Measurements from ENCODE around the gene RXFP3. TPM values are rescaled to one million over a fixed set of nuclear protein-coding genes. Genes with fewer than 3 reads are reported as not detected.
"Not testable (repeated sequence)": the region's sequence is repeated elsewhere in the genome, so short reads cannot be mapped to it uniquely, and the experiment has no call there.

The RXFP3 gene
- total RNA-seq, 1 experiment from 2014 or later: not detected

DNA sequence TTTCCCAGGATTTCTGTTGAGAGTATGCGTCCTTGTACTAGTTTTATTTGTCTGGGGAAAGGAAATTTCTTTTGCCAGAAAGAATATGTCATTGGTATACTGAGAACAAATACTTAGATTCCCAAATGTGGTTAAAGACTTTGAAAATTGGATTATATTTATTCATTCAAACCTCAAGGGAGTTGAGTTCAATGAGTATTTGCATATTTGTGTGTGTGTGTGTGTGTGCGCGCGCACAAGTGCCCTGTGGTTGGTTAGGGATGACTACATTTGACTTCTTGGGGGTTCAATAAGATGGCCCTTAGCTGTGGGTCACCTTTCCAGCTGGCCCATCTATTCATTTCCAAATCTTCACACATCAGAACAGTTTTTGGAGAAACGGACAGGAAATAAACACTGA, 4.9 kb downstream of the RXFP3 start:
- no peak for DNase-seq
- peaks cover 15% of the 10 kb centered on the region for H3K27me3 ChIP-seq (ENCODE audit: control insufficient read depth, insufficient read depth, low read length)

DNA sequence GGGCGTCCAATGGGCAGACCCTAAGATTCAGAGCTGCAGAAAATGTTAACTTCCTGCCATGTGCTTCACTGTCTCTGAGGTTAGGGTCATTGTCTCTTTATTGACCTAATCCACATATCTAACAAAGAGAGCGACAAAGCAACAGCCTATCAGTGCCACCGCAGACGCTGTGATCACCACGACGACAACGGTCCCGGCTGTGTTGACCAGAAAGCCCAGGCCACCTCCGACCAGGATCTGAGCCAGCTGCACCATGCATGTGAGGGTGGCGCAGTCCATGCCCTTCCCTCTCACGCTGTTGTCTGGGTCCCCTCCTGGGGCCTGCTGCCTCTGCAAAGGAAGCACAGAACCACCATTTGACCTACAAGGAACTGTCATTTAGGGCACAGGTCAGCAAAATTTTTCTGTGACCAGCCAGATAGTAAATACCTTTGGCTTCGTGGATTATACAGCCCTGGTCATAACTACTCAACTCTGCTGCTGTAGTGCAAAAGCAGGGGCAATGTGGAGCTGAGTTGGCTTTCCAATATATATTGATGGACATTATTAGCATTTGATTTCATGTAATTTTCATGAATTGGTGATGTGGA, 8.5 kb downstream of the RXFP3 start:
- H3K36me3 ChIP-seq (replicated peaks; ENCODE audit: control insufficient read depth, insufficient read depth, low read length): no peaks in the 10 kb centered on the region
- H3K27me3 ChIP-seq (ENCODE audit: control insufficient read depth, insufficient read depth, low read length): no peaks in the 10 kb centered on the region
- DNase-seq: no peak
- H3K4me3 ChIP-seq (ENCODE audit: insufficient read depth, low read depth, low read length): no peak overlapping the region

More for the DNA sequence above, 4.9 kb downstream of the RXFP3 start:
- Histone ChIP-seq H3K36me3 (replicated peaks; ENCODE audit: control insufficient read depth, insufficient read depth, low read length) (no peaks in the 10 kb centered on the region), H3K4me3 (ENCODE audit: insufficient read depth, low read depth, low read length) (no peak overlapping the region)

DNA sequence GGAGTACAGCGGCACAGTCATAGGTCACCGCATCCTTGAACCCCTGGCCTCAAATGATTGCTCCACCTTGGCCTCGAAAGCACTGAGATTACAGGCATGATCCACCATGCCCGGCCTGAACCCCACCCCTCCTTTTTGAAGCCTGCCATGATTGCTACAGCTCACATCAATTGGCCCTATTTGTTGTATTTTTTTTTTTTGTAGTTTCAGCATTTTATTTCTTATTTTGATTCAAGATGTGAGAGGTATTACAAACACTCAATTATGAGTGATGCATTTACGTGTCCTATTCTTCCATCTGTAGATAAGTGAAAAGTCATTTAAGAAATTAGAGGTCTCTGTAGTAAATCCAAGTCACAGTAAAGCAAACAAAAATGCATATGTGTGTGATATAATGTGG, 16.0 kb downstream of the RXFP3 start:
- not testable (repeated sequence) for H3K4me3 ChIP-seq (ENCODE audit: insufficient read depth, low read depth, low read length); DNase-seq; H3K36me3 ChIP-seq (replicated peaks; ENCODE audit: control insufficient read depth, insufficient read depth, low read length); H3K27me3 ChIP-seq (ENCODE audit: control insufficient read depth, insufficient read depth, low read length)

DNA sequence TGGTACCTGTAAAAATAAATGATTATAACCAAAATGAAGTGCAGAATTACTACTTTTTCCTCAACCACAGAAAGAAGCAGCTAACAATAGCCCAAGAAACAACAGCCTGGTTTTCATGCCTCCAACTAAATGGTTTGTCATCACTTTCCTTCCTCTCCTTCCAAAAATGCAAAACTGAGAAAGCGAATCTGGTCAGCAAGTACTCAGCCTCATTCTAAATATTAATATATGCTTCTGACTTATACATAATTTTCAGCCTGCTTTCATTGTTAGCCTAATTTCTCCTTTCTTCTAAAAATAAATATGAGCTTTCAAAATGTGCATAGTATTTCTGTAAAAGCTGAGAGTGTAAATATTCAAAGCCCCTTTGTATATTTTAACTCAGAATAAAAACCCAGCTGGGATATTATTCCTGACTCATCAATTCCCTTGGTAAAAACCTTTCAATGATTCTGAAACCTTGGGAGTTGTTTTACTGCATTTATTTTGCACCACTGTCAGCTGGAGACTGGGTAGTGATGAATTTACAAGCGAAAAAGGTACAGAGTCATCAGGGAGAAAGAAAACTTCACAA, 21.5 kb downstream of the RXFP3 start:
- Histone ChIP-seq H3K4me3 (ENCODE audit: insufficient read depth, low read depth, low read length) (no peak overlapping the region), H3K27me3 (ENCODE audit: control insufficient read depth, insufficient read depth, low read length) (no peaks in the 10 kb centered on the region), H3K36me3 (replicated peaks; ENCODE audit: control insufficient read depth, insufficient read depth, low read length) (no peaks in the 10 kb centered on the region)
- DNase-seq: no peak

DNA sequence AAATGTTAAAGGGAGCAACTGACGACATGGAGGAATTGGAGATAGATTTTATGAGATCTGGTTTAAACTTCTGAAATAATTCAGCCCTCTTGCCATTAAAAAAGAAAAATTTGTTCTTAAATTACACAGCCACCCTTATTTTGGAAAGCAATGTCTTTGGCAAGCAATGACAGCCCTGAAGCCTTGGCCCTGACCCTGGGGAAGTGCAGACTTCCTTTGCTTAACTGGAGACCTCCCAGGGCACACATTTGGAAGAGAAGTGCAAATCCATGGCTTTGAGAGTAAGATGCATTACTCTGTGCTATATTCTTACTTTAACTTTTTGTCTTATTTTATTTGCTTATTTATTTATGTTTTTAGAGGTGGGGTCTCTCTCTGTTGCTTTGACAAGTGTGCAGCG, 22.0 kb downstream of the RXFP3 start:
- DNase-seq: no peak
- Histone ChIP-seq H3K4me3 (ENCODE audit: insufficient read depth, low read depth, low read length) (no peak overlapping the region), H3K36me3 (replicated peaks; ENCODE audit: control insufficient read depth, insufficient read depth, low read length) (no peaks in the 10 kb centered on the region), H3K27me3 (ENCODE audit: control insufficient read depth, insufficient read depth, low read length) (no peaks in the 10 kb centered on the region)

DNA sequence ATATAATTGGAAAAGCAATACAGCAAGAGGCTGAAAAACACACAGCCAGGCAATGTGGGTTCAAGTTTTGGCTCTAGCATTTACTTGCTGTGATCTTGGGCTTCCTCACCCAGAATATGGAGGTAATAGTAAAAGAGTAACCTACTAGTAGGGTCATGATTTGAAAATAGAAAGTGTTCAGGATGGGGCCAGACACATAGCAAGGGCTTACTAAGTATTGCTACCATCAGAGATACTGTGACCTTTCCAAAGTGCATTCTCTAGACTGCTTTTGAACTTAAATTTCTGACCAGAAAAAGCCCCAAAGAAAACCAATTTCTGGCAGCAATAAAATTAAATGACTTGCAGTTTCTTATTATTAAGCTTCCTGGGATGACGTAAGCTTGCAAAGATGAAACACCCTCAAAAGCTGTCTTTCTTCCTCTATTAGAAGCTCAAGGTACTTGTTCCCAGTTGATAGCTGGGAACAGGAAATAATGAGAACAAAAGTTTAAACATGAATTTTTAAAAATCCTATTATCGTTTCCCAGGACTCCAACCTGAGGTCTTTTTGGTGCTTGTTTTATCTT, 28.0 kb downstream of the RXFP3 start:
- Histone ChIP-seq H3K4me3 (ENCODE audit: insufficient read depth, low read depth, low read length) (no peak overlapping the region), H3K36me3 (replicated peaks; ENCODE audit: control insufficient read depth, insufficient read depth, low read length) (no peaks in the 10 kb centered on the region), H3K27me3 (ENCODE audit: control insufficient read depth, insufficient read depth, low read length) (no peaks in the 10 kb centered on the region)
- no peak for DNase-seq

DNA sequence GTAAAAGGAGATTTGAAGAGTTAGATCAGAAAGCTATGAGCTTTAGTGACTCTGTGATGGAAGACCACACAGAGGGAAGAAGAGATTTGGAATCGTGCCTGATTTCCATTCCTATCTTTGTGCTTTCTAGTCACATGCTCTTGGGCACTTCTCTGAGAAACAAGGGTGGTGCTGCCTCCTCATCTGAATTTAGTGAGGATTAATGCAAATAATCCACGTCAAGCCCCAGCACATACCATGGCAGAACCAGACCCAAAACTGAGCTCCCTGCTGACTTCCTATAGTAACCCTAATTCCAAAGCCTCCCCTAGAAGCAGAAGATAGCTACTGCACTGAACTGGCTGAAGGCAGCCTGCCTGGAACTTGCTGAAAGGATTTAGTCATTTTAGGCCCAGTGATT, 30.6 kb downstream of the RXFP3 start:
- Histone ChIP-seq H3K27me3 (ENCODE audit: control insufficient read depth, insufficient read depth, low read length) (no peaks in the 10 kb centered on the region), H3K36me3 (replicated peaks; ENCODE audit: control insufficient read depth, insufficient read depth, low read length) (no peaks in the 10 kb centered on the region), H3K4me3 (ENCODE audit: insufficient read depth, low read depth, low read length) (no peak overlapping the region)
- no peak for DNase-seq

DNA sequence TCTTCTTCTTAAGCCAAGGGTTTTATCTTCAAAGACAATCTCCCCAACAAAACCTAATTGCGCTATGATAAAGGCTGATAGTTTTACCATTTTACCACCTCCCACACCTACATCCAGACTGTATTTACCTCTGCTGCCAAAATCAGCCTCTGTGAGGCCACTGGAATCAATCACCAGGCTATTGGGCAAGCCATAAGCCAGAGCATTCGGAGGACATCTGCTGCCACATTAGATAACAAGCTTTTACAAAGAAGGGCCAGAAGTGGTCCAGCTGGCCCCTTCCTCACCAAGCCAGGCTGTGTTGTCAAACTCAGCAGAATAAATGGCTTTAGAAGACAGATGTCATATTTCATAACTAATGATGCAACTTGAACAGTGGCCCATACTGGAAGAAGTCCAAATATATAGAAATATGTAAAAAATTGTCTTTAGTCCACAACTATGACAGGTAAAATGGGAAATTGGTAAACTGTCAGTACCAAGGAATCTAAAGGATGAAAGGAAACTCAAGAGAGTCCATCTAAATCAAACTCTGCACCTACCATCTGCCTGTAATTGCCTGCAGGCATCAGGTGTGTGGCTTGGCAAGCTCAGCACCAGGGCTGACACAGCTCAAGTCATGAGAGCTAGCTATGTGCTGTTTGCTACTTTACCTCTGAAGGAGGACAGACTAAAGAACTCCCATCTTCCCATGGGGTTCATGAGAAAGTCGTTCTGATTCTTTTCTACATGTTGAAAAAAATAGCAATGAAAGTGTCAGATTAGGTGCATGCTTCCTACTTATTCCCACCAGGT, 32.2 kb downstream of the RXFP3 start:
- no peak for DNase-seq
- Histone ChIP-seq H3K4me3 (ENCODE audit: insufficient read depth, low read depth, low read length) (no peak overlapping the region), H3K36me3 (replicated peaks; ENCODE audit: control insufficient read depth, insufficient read depth, low read length) (no peaks in the 10 kb centered on the region), H3K27me3 (ENCODE audit: control insufficient read depth, insufficient read depth, low read length) (no peaks in the 10 kb centered on the region)

DNA sequence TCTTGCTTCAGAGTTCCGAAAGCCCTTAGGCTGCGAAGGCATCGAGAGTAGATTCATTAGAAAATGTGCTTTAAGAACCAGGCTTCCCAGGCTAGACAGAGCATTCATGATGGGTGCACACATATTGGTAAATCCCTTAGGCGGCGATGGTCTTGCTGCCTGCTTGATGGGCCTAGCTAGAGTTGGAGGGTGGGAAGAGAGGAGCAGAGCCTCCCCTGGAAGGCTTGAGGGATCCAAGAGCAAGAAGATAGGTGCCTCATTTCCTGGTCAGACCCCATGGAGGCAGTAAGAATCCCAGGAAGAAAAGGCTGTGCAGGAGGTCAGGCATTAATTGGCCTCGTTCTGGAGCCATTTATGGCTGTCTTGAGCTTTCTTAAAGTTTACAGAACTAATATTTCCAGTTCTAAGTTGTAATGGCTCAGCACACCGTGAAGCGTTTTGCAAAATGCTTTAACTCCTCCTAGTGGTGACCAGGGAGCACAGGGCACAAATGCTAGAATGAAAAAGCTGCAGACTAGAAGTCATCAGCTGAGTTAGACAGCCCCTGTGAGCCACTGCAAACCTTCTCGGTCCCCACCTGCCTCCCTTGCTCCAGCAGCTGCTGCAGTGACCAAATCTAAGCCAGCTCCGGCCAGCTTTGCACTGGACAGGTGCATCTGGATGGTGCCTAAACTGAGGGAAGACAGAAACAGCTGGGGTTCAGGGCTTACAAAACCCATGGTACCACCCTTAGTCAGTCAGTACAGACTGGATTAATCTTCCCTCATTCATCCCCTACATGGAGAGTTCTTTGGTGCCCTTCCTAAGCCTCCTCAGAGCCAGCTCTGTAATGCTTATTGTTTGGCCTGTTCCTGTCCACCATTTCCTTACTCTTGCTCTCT, 33.6 kb downstream of the RXFP3 start:
- Histone ChIP-seq H3K36me3 (replicated peaks; ENCODE audit: control insufficient read depth, insufficient read depth, low read length) (no peaks in the 10 kb centered on the region), H3K4me3 (ENCODE audit: insufficient read depth, low read depth, low read length) (no peak overlapping the region), H3K27me3 (ENCODE audit: control insufficient read depth, insufficient read depth, low read length) (no peaks in the 10 kb centered on the region)
- peak; percentile 66 for DNase-seq

DNA sequence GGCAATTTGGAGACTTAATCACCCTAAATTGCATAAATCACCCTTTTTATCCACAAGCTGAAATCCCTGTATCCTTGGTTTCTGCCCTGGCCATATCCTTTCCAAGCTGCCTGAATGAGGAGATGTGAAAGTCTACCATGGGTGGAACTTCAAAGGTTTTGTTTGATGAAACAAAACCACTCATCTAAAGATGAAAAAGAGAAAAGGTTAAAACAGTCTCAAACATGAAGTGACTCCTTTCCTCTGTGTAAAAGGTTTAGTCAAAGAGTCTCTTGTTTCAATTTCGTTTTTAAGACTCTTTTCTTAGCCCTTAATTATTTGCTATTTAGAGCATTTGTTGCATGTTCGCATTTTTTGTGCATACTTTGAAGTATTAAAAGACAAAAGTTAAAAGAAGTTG, 37.1 kb downstream of the RXFP3 start:
- DNase-seq: no peak
- Histone ChIP-seq H3K36me3 (replicated peaks; ENCODE audit: control insufficient read depth, insufficient read depth, low read length) (no peaks in the 10 kb centered on the region), H3K27me3 (ENCODE audit: control insufficient read depth, insufficient read depth, low read length) (no peaks in the 10 kb centered on the region), H3K4me3 (ENCODE audit: insufficient read depth, low read depth, low read length) (no peak overlapping the region)

DNA sequence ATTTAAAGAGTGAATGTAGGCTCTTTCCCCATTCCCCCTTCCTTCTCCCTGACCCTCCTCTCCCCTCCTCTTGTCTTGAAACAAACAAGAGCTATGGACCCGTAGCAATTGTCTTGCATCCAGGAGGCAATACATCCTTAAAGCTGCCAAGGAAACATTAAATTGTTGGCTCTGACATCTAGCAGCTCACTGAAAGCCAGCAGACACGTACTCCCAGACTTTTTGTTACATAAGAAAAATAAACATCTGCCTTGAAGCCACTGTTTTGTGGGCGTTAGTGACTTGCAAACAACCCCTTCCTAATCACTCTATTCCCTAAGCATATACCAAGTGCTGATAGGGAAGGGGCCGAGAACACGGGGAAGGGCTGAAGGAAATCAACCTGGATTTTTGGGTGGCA, 39.7 kb downstream of the RXFP3 start:
- no peaks in the 10 kb centered on the region for H3K27me3 ChIP-seq (ENCODE audit: control insufficient read depth, insufficient read depth, low read length)
- no peak for DNase-seq
- no peaks in the 10 kb centered on the region for H3K36me3 ChIP-seq (replicated peaks; ENCODE audit: control insufficient read depth, insufficient read depth, low read length)
- H3K4me3 ChIP-seq (ENCODE audit: insufficient read depth, low read depth, low read length): no peak overlapping the region

DNA sequence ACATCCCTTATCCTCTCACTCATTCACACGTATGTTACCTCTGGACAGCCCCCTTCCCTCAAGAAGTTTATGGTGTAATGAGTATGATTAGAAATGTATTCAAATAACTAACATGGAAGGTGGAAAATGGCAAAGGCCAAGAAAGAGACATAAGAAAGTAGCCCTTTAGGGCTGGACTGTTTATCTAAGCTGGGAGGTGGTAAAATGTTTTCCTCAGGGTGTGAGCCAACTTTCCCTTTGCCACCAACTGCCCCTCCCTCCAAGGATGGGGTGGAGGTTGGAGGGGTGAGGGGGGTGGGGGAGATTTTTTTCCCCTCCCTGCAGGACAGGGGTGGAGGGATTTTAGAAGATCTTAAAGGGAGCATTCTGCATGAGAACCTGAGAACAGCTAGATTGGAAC, 40.1 kb downstream of the RXFP3 start:
- Histone ChIP-seq H3K4me3 (ENCODE audit: insufficient read depth, low read depth, low read length) (no peak overlapping the region), H3K36me3 (replicated peaks; ENCODE audit: control insufficient read depth, insufficient read depth, low read length) (no peaks in the 10 kb centered on the region), H3K27me3 (ENCODE audit: control insufficient read depth, insufficient read depth, low read length) (no peaks in the 10 kb centered on the region)
- no peak for DNase-seq

DNA sequence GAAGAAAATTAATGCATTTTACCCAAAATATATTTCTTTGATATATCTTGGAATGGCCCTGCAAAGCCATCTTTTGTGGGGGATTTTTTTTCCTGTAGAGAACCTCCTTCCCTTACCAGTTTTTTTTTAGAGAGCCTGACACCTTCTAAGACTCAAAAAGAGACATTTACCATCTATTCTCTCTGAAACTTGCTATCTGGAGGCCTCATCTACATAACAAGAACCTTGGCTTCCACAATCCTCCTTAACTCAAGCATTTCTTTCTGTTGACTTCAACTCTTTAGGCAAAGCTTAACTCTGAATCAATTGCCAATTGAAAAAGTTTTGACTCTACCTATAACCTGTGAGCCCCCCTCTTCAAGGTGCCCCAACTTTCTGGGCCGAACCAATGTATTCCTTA, 42.1 kb downstream of the RXFP3 start:
- no peak overlapping the region for H3K4me3 ChIP-seq (ENCODE audit: insufficient read depth, low read depth, low read length)
- no peaks in the 10 kb centered on the region for H3K36me3 ChIP-seq (replicated peaks; ENCODE audit: control insufficient read depth, insufficient read depth, low read length)
- no peaks in the 10 kb centered on the region for H3K27me3 ChIP-seq (ENCODE audit: control insufficient read depth, insufficient read depth, low read length)
- peak; percentile 18 for DNase-seq

DNA sequence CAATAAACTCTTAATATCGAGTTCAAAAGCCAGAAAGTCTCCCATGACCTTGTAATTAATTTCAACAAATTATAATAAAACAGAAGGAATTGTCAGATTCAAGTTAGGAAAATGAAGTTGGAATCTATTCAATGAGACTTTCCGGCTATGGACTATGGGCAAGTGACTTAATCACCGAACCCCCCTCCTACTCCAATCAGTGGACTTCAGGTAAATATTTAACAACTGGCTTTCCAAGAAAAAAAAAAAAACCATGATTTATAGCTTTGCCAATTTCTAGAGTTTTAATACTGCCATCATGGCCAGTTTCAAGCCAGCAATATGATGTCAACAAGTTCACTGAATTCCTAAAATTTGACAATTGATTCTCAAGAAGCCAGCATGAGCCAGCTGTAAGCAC, 43.8 kb downstream of the RXFP3 start:
- no peak for DNase-seq
- Histone ChIP-seq H3K27me3 (ENCODE audit: control insufficient read depth, insufficient read depth, low read length) (no peaks in the 10 kb centered on the region), H3K36me3 (replicated peaks; ENCODE audit: control insufficient read depth, insufficient read depth, low read length) (no peaks in the 10 kb centered on the region), H3K4me3 (ENCODE audit: insufficient read depth, low read depth, low read length) (no peak overlapping the region)
